ENCODE data around the gene B4GALNT3.
"Not testable (repeated sequence)": the region's sequence is repeated elsewhere in the genome, so short reads cannot be mapped to it uniquely, and the experiment has no call there.

Gene B4GALNT3

DNA sequence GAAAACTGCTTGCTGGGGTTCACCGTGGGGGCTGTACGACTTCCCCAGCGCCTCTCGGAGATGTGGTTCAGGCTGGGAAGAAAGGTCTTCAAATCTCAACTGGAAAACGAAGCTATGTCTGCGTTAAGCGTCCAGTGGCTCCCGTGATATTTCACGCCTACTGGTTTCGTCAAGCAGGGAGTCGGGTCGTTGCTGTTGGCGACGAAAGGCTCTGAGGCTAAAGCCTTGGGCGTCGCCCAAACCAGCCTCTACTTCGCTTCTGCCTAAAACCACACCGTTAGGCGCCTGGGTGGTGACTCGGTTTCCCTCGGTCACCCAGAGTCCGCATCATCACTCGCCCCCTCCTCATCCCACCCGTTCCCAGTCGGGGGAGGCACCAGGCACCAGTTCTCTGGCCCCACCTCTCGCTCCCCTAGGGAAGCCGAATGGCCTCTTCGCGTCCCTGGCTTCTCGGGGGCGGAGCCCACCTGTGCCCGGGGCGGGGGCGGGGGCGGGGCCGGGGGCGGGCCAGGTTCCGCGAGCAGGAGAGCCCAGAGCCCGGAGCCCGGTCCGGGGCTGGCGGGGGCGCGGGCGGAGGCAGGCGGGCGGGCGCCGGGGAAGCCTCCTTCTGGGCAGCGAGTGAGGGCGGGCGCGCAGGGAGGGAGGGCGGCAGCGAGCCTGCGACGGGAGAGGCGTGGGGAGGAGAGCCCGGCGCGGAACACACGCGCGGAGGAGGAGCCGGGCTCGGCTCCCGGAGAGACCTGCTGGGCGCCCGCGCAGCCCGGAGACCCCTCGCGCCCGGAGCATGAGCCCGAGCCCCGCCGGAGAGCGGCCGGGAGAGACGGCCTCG lies at the start of gene B4GALNT3:
B4GALNT3 (plus strand) TSS at position 510 of the 829 bp plus-strand sequence. CDS start 438 bp downstream, outside the sequence.
- Histone ChIP-seq H3K27ac (ENCODE audit: low read length) (no peak within 1 kb of the TSS), H3K36me3 (ENCODE audit: control insufficient read depth in 1 of 2, insufficient read depth in 2 of 2, low read length in 2 of 2) (no peaks in the 10 kb centered on the region), H3K9me3 (ENCODE audit: control insufficient read depth in 1 of 2, low read length in 2 of 2) (no peaks in the 10 kb centered on the region), H3K27me3 (ENCODE audit: low read depth, low read length) (peaks cover 18% of the 10 kb centered on the region), H3K4me1 (ENCODE audit: control insufficient read depth in 1 of 2, insufficient read depth in 2 of 2, low read length in 2 of 2) (peaks cover 0 to 13% of the 10 kb centered on the region in 2 donors), H3K4me3 (ENCODE audit: low read depth in 1 of 2, low read length in 2 of 2) (peak within 1 kb of the TSS; percentile 63)

- H3K36me3 ChIP-seq (ENCODE audit: control insufficient read depth in 1 of 2, insufficient read depth in 2 of 2, low read length in 2 of 2), result peaks cover 4 to 35% of the 10 kb centered on the region in 2 donors
- no peak overlapping the region for H3K4me3 ChIP-seq (ENCODE audit: low read depth in 1 of 2, low read length in 2 of 2)
- H3K4me1 ChIP-seq (ENCODE audit: control insufficient read depth in 1 of 2, insufficient read depth in 2 of 2, low read length in 2 of 2), result no peaks in the 10 kb centered on the region
- H3K27ac ChIP-seq (ENCODE audit: low read length), result no peak overlapping the region
- H3K27me3 ChIP-seq (ENCODE audit: low read depth, low read length), result no peaks in the 10 kb centered on the region
- no peaks in the 10 kb centered on the region for H3K9me3 ChIP-seq (ENCODE audit: control insufficient read depth in 1 of 2, low read length in 2 of 2)
Observed at GRCh38 chr12:414859-415258, 44.9 kb upstream of the B4GALNT3 start.

DNA sequence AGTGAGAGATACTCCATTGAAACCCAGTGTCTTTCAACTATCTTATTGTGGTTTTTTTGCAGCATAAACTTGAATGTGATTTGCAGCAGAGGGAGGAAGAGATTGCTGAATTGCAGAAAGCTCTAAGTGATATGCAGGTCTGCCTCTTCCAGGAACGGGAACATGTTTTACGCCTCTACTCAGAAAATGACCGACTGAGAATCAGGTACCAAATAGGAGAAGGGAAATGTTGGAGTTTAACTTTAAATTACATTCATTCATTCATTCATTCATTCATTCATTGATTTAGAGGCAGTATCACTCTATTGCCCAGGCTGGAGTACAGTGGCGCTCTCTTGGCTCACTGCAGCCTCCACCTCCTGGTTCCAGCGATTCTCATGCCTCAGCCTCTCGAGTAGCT lies 41.3 kb upstream of the B4GALNT3 start:
- no peaks in the 10 kb centered on the region for H3K27me3 ChIP-seq (ENCODE audit: low read depth, low read length)
- no peaks in the 10 kb centered on the region for H3K9me3 ChIP-seq (ENCODE audit: control insufficient read depth in 1 of 2, low read length in 2 of 2)
- no peaks in the 10 kb centered on the region for H3K4me1 ChIP-seq (ENCODE audit: control insufficient read depth in 1 of 2, insufficient read depth in 2 of 2, low read length in 2 of 2)
- no peak overlapping the region for H3K27ac ChIP-seq (ENCODE audit: low read length)
- no peak overlapping the region for H3K4me3 ChIP-seq (ENCODE audit: low read depth in 1 of 2, low read length in 2 of 2)
- peaks cover 4 to 24% of the 10 kb centered on the region in 2 donors for H3K36me3 ChIP-seq (ENCODE audit: control insufficient read depth in 1 of 2, insufficient read depth in 2 of 2, low read length in 2 of 2)

GRCh38 chr12:422526-422925 lies 37.2 kb upstream of the B4GALNT3 start:
- Histone ChIP-seq H3K9me3 (ENCODE audit: control insufficient read depth in 1 of 2, low read length in 2 of 2) (no peaks in the 10 kb centered on the region), H3K36me3 (ENCODE audit: control insufficient read depth in 1 of 2, insufficient read depth in 2 of 2, low read length in 2 of 2) (peaks cover 4 to 23% of the 10 kb centered on the region in 2 donors), H3K27ac (ENCODE audit: low read length) (no peak overlapping the region)

DNA sequence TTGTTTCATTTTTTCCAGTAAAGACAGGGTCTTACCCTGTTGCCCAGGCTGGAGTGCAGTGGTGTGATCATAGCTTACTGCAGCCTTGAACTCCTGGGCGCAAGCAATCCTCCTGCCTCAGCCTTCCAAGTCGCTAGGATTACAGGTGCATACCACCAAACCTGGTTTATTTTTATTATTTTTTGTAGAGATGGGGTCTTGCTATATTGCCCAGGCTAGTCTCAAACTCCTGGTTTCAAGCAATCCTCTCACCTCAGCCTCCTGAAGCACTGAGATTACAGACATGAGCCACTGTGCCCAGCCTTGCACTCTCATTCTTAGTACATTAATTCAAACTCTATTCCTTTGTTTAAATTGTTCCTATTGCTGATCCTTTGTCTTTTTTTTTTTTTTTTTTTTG lies 24.0 kb upstream of the B4GALNT3 start:
- H3K27me3 ChIP-seq (ENCODE audit: low read depth, low read length); H3K9me3 ChIP-seq (ENCODE audit: control insufficient read depth in 1 of 2, low read length in 2 of 2); H3K4me1 ChIP-seq (ENCODE audit: control insufficient read depth in 1 of 2, insufficient read depth in 2 of 2, low read length in 2 of 2); H3K4me3 ChIP-seq (ENCODE audit: low read depth in 1 of 2, low read length in 2 of 2); H3K27ac ChIP-seq (ENCODE audit: low read length): not testable (repeated sequence)
- H3K36me3 ChIP-seq (ENCODE audit: control insufficient read depth in 1 of 2, insufficient read depth in 2 of 2, low read length in 2 of 2), result peaks cover 10 to 22% of the 10 kb centered on the region in 2 donors

More at GRCh38 chr12:422526-422925, 37.2 kb upstream of the B4GALNT3 start:
- H3K4me3 ChIP-seq (ENCODE audit: low read depth in 1 of 2, low read length in 2 of 2), result no peak overlapping the region
- no peaks in the 10 kb centered on the region for H3K4me1 ChIP-seq (ENCODE audit: control insufficient read depth in 1 of 2, insufficient read depth in 2 of 2, low read length in 2 of 2)
- H3K27me3 ChIP-seq (ENCODE audit: low read depth, low read length), result no peaks in the 10 kb centered on the region

DNA sequence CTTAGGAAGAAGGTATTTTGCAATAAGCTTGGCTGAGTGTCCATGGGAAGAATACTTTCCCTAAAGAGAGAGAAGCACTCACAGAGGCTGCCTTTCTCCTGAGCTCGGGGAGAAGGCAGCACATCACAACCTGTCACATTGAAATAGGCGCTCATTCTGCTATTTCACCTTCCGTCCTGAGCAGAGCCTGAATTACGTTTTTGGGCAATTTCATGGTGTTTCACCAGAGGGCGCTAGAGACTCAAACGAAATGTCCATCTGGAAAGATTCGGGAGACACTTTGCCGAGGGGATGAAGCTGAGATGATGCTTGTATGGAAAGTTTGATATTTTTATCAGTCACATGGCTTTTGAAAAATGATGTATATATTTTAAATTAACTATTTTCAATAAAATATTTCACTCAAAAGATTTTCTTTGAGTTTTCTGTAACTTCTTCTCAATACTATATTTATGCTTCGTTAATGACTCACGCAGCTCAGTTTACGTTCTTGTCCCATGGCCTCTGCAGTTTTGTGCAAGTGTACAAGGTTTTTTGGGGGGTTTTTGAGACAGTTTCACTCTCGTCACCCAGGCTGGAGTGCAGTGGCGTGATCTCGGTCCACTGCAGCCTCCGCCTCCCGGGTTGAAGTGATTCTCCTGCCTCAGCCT lies 17.4 kb upstream of the B4GALNT3 start:
- Histone ChIP-seq H3K4me3 (ENCODE audit: low read depth in 1 of 2, low read length in 2 of 2) (no peak overlapping the region), H3K9me3 (ENCODE audit: control insufficient read depth in 1 of 2, low read length in 2 of 2) (no peaks in the 10 kb centered on the region), H3K4me1 (ENCODE audit: control insufficient read depth in 1 of 2, insufficient read depth in 2 of 2, low read length in 2 of 2) (no peaks in the 10 kb centered on the region), H3K36me3 (ENCODE audit: control insufficient read depth in 1 of 2, insufficient read depth in 2 of 2, low read length in 2 of 2) (peaks cover 5 to 10% of the 10 kb centered on the region in 2 donors), H3K27me3 (ENCODE audit: low read depth, low read length) (no peaks in the 10 kb centered on the region), H3K27ac (ENCODE audit: low read length) (no peak overlapping the region)

DNA sequence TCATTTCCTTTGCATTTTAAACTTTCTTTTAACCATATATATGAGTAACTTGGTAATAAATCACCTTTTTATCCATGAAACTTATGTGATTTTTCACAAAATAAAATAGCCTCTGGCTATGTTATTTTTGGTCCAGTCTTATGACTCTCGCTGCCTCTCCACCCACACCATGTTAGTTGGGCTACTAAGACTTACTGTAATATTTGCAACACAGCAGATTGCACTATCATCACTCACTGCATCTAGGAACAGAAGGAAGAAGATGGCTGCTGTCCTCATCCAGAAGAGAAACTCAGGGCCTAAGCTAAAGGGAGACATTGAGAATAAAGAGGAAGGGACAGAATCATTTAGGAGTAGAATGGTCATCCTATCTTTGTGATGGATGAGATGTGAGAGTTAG lies 12.6 kb upstream of the B4GALNT3 start:
- Histone ChIP-seq H3K27me3 (ENCODE audit: low read depth, low read length) (no peaks in the 10 kb centered on the region), H3K27ac (ENCODE audit: low read length) (no peak overlapping the region), H3K4me1 (ENCODE audit: control insufficient read depth in 1 of 2, insufficient read depth in 2 of 2, low read length in 2 of 2) (no peaks in the 10 kb centered on the region)

DNA sequence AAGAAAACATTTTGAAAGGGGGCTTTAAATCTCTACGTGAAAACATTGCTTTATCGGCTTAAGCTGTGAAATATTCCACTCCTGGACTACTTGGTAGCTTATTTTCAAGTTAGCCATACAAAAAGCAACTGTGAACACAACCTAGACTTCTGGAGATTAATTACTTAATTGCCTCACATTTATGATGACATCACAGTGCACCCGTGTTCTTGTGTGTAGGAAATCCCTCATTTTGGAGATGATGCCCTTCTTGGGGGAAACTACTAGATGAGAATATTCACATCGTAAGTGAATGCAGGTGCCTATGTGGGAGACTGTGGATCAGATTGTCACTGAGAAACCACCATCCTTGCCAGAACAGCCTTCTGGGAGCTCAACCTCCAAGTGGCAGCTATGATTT lies 10.5 kb upstream of the B4GALNT3 start:
- H3K27ac ChIP-seq (ENCODE audit: low read length), result no peak overlapping the region
- no peaks in the 10 kb centered on the region for H3K4me1 ChIP-seq (ENCODE audit: control insufficient read depth in 1 of 2, insufficient read depth in 2 of 2, low read length in 2 of 2)
- no peaks in the 10 kb centered on the region for H3K9me3 ChIP-seq (ENCODE audit: control insufficient read depth in 1 of 2, low read length in 2 of 2)
- H3K36me3 ChIP-seq (ENCODE audit: control insufficient read depth in 1 of 2, insufficient read depth in 2 of 2, low read length in 2 of 2), result no peaks in the 10 kb centered on the region
- no peaks in the 10 kb centered on the region for H3K27me3 ChIP-seq (ENCODE audit: low read depth, low read length)
- no peak overlapping the region for H3K4me3 ChIP-seq (ENCODE audit: low read depth in 1 of 2, low read length in 2 of 2)

More for the DNA sequence above, 12.6 kb upstream of the B4GALNT3 start:
- no peak overlapping the region for H3K4me3 ChIP-seq (ENCODE audit: low read depth in 1 of 2, low read length in 2 of 2)
- no peaks in the 10 kb centered on the region for H3K36me3 ChIP-seq (ENCODE audit: control insufficient read depth in 1 of 2, insufficient read depth in 2 of 2, low read length in 2 of 2)
- H3K9me3 ChIP-seq (ENCODE audit: control insufficient read depth in 1 of 2, low read length in 2 of 2), result no peaks in the 10 kb centered on the region

DNA sequence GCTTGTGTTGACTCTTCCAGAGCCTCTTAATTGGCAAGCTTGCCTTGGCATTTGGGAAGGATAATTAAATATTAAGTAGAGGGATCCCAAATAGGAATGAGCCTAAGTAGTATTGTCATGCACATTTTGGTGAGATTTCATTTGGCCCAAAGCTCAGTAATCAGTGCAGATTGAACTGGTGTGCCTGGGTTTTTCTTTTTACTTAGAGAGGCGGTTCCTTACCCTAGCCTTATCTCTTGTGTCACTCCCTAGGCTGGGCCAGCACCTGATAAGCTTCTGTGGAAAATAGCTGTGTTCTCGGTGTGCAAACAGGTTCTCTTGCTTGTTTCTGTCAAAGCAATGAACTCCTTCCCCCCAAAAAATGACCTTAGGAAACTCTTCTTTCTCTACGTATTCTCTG lies 9.3 kb upstream of the B4GALNT3 start:
- no peaks in the 10 kb centered on the region for H3K4me1 ChIP-seq (ENCODE audit: control insufficient read depth in 1 of 2, insufficient read depth in 2 of 2, low read length in 2 of 2)
- no peaks in the 10 kb centered on the region for H3K36me3 ChIP-seq (ENCODE audit: control insufficient read depth in 1 of 2, insufficient read depth in 2 of 2, low read length in 2 of 2)
- H3K27me3 ChIP-seq (ENCODE audit: low read depth, low read length), result no peaks in the 10 kb centered on the region
- no peak overlapping the region for H3K4me3 ChIP-seq (ENCODE audit: low read depth in 1 of 2, low read length in 2 of 2)
- no peak overlapping the region for H3K27ac ChIP-seq (ENCODE audit: low read length)
- H3K9me3 ChIP-seq (ENCODE audit: control insufficient read depth in 1 of 2, low read length in 2 of 2), result no peaks in the 10 kb centered on the region

DNA sequence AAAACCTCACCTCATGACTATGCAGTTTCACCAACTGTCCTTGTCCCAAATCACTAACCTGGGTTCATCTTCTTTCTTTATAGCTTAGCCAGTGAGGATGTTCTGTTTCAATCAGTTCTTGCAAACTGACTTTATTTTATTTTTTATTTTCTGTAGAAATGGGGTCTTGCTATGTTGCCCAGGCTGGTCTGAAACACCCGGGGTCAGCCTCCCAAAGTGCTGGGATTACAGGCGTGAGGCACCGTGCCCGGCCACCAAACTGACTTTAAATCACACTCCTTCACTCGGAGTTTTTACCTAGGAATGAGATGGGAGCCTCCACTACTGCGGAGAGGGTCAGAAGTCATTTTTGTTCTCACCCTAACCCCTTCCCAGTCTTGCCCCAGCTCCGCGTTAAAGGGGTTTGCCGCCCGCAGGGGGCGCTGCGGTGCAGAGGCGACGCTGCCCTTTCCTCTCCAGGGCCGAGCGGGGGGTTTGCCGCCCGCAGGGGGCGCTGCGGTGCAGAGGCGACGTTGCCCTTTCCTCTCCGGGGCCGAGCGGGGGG lies 7.0 kb upstream of the B4GALNT3 start:
- Histone ChIP-seq H3K4me3 (ENCODE audit: low read depth in 1 of 2, low read length in 2 of 2) (no peak overlapping the region), H3K4me1 (ENCODE audit: control insufficient read depth in 1 of 2, insufficient read depth in 2 of 2, low read length in 2 of 2) (no peaks in the 10 kb centered on the region), H3K27me3 (ENCODE audit: low read depth, low read length) (peaks cover 4% of the 10 kb centered on the region), H3K27ac (ENCODE audit: low read length) (no peak overlapping the region), H3K9me3 (ENCODE audit: control insufficient read depth in 1 of 2, low read length in 2 of 2) (no peaks in the 10 kb centered on the region), H3K36me3 (ENCODE audit: control insufficient read depth in 1 of 2, insufficient read depth in 2 of 2, low read length in 2 of 2) (no peaks in the 10 kb centered on the region)

DNA sequence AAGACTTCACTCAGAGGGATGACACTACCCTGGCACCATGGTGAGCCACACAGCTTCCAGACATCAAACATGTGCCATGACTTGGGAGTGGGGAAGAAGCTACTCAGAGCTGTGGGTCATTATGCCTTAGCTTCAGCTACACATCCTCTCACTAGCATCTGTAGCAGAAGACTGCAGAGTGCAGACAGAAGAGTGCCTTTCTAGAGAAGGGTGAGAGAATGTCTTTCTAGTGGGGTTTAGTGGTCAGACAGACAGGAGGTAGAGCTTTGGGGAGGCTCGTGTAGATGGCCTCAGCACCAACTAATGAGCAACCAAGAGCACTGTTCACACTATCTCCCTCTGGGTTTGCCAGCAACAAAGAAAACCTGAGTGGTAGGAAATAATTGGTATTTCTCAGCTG lies 4.9 kb upstream of the B4GALNT3 start:
- Histone ChIP-seq H3K27me3 (ENCODE audit: low read depth, low read length) (peaks cover 18% of the 10 kb centered on the region), H3K36me3 (ENCODE audit: control insufficient read depth in 1 of 2, insufficient read depth in 2 of 2, low read length in 2 of 2) (no peaks in the 10 kb centered on the region), H3K4me1 (ENCODE audit: control insufficient read depth in 1 of 2, insufficient read depth in 2 of 2, low read length in 2 of 2) (peaks cover 0 to 5% of the 10 kb centered on the region in 2 donors), H3K27ac (ENCODE audit: low read length) (no peak overlapping the region), H3K9me3 (ENCODE audit: control insufficient read depth in 1 of 2, low read length in 2 of 2) (no peaks in the 10 kb centered on the region), H3K4me3 (ENCODE audit: low read depth in 1 of 2, low read length in 2 of 2) (no peak overlapping the region)
